Measurements from ENCODE around the gene C17orf107. TPM values are rescaled to one million over a fixed set of nuclear protein-coding genes. Genes with fewer than 3 reads are reported as not detected.

Gene C17orf107
- total RNA-seq, 2 donors from 2014 or later = 0.74 to 1.8 TPM

DNA sequence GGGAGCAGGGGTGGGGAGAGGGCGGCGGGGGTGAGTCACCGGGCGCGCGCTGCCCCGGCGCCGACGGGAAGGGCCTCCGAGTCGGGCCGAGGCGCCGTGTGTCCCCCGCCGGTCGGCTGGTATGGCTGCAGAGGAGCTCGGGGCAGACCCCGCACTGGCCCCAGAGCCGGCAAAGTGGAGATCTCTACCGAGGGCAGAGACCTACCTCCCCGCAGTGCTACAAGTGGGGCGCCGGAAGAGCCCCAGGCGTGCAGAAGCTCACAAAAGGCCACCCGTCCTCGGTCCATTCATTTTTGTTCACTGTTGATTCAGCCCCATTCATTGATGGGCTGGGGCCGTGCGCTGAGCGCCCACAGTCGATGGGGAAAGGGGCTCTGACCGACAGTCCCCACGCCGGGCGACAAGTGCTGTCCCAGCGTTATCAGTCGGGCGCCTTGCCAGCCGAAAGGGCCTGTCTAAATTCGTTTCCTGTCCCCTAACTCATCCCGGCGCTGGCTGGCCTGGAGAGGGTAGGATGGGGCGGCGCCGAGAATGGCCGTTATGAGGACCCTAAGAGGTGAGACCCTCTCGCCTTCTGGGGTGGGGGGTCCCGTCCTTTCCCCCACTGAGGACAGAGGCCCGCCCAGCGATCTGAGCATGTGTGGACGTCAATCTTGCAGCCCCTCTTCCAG, 50.9 kb downstream of the C17orf107 start:
- DNase-seq = peak; percentile 80
- no peaks in the 10 kb centered on the region for H3K9me3 ChIP-seq
- H3K27ac ChIP-seq = peak overlapping the region; percentile 98
- peaks cover 12% of the 10 kb centered on the region for H3K4me1 ChIP-seq
- TF ChIP-seq, protein P1, sequence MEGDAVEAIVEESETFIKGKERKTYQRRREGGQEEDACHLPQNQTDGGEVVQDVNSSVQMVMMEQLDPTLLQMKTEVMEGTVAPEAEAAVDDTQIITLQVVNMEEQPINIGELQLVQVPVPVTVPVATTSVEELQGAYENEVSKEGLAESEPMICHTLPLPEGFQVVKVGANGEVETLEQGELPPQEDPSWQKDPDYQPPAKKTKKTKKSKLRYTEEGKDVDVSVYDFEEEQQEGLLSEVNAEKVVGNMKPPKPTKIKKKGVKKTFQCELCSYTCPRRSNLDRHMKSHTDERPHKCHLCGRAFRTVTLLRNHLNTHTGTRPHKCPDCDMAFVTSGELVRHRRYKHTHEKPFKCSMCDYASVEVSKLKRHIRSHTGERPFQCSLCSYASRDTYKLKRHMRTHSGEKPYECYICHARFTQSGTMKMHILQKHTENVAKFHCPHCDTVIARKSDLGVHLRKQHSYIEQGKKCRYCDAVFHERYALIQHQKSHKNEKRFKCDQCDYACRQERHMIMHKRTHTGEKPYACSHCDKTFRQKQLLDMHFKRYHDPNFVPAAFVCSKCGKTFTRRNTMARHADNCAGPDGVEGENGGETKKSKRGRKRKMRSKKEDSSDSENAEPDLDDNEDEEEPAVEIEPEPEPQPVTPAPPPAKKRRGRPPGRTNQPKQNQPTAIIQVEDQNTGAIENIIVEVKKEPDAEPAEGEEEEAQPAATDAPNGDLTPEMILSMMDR (IDR thresholded peaks at IDR 0.05) = no peak
- H3K4me3 ChIP-seq = peak overlapping the region; percentile 89
- H3K9ac ChIP-seq (ENCODE audit: low read depth in 2 of 2, low read length in 2 of 2) = peak overlapping the region; percentile 70 to 86
- intact Hi-C loops (cut with DNase I) = no loop called here
- H3K36me3 ChIP-seq = peaks cover 5% of the 10 kb centered on the region
- no peaks in the 10 kb centered on the region for H3K27me3 ChIP-seq

DNA sequence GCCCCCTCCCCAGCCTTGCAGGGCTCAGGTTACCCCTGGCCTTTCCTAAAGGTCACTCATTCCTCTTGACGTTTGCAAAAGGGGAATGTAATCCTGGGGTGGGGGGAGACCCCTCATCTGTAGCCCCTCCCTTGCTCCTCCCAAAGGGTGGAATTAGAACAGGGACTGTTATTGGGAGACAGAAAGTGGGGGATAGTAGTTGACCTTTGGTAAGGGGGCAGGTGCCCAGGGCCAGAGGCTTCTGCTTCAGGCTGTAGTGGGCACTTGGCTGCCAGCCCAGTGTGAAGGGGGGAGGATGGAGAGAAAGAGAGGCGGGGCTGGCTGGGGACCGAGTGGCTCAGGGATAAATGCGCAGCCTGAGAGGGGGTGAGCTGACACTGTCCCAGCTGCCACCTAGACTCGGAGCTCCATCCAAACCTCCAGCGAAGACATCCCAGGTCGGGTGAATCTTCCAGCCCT, 51.4 kb downstream of the C17orf107 start, which contains the start of gene ENO3:
Gene ENO3, plus strand, starts transcription at position 374 of the 459 bp plus-strand sequence. CDS start 711 bp downstream, outside the sequence.
- Histone ChIP-seq H3K27ac (peak within 1 kb of the TSS; percentile 98), H3K4me1 (peaks cover 7% of the 10 kb centered on the region), H3K36me3 (peaks cover 5% of the 10 kb centered on the region), H3K9ac (ENCODE audit: low read depth in 2 of 2, low read length in 2 of 2) (peak within 1 kb of the TSS; percentile 70 to 86), H3K4me3 (peak within 1 kb of the TSS; percentile 89), H3K27me3 (no peaks in the 10 kb centered on the region), H3K9me3 (no peaks in the 10 kb centered on the region)
- peak; percentile 48 for DNase-seq
- TF ChIP-seq, protein P1 (IDR thresholded peaks at IDR 0.05) = no peak
- intact Hi-C loops (cut with DNase I) = no loop called here

DNA sequence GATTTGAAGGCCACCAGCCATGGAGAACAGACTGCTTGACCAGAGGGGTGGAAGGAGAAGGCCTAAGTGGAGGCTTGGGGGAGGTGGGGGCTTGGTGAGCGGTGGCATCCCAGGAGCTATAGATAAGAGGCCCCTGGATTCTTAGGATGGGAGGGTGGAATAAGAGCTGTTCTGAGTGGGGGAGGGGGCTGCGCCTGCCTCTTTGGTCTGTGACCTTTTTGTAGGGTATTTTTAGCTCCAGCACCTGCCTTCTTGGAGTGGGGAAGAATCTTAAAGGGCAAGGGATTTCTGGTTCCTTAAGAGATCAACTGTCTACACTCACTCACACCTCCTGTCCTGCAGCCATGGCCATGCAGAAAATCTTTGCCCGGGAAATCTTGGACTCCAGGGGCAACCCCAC, 52.1 kb downstream of the C17orf107 start:
- intact Hi-C loops (cut with DNase I) = no loop called here
- Histone ChIP-seq H3K9me3 (no peaks in the 10 kb centered on the region), H3K36me3 (peaks cover 1% of the 10 kb centered on the region), H3K4me1 (peaks cover under 1% of the 10 kb centered on the region), H3K27me3 (no peaks in the 10 kb centered on the region), H3K9ac (ENCODE audit: low read depth in 2 of 2, low read length in 2 of 2) (no peak overlapping the region), H3K4me3 (no peak overlapping the region), H3K27ac (no peak overlapping the region)
- TF ChIP-seq, protein P1 (IDR thresholded peaks at IDR 0.05) = no peak
- DNase-seq = no peak

Other genes with a start within 250 kb of the C17orf107 start
- gene PELP1, start 195.4 kb upstream of the C17orf107 start, total RNA-seq = 10 to 100 TPM; 24.8 to 66.4 TPM
- gene ARRB2, start 188.9 kb upstream of the C17orf107 start, total RNA-seq = 10 to 100 TPM; 41.0 to 42.8 TPM
- gene MED11, start 168.1 kb upstream of the C17orf107 start, total RNA-seq = 10 to 100 TPM; 21.3 to 28.0 TPM
- gene ZMYND15, start 159.7 kb upstream of the C17orf107 start, total RNA-seq = 1 to 10 TPM in 1 of 2 donors, under 1 TPM in 1; 0.89 to 1.2 TPM
- gene CXCL16, start 159.6 kb upstream of the C17orf107 start, total RNA-seq = 10 to 100 TPM; 41.8 to 44.1 TPM
- gene TM4SF5, start 127.7 kb upstream of the C17orf107 start, total RNA-seq = 10 to 100 TPM; 15.1 to 37.7 TPM
- 1 to 10 TPM in 1 of 2 donors, under 1 TPM in 1; 0.91 to 2.0 TPM for gene VMO1, start 113.2 kb upstream of the C17orf107 start, total RNA-seq
- gene GLTPD2, start 110.6 kb upstream of the C17orf107 start, total RNA-seq = under 1 TPM; 0.35 to 0.40 TPM
- gene PSMB6, start 103.4 kb upstream of the C17orf107 start, total RNA-seq = 100 to 1,000 TPM in 1 of 2 donors, 10 to 100 TPM in 1; 97.5 to 171 TPM
- 10 to 100 TPM; 18.8 to 28.3 TPM for gene PLD2, start 92.4 kb upstream of the C17orf107 start, total RNA-seq
- gene MINK1, start 66.2 kb upstream of the C17orf107 start, total RNA-seq = 100 to 1,000 TPM; 172 to 215 TPM
- gene CHRNE, start 3.6 kb downstream of the C17orf107 start, total RNA-seq = 1 to 10 TPM in 1 of 2 donors, not detected in 1; 1.1 TPM
- not detected for gene GP1BA, start 32.7 kb downstream of the C17orf107 start, total RNA-seq
- gene SLC25A11, start 40.5 kb downstream of the C17orf107 start, total RNA-seq = 100 to 1,000 TPM in 1 of 2 donors, 10 to 100 TPM in 1; 73.1 to 116 TPM
- 100 to 1,000 TPM in 1 of 2 donors, 10 to 100 TPM in 1; 92.1 to 120 TPM for gene RNF167, start 40.7 kb downstream of the C17orf107 start, total RNA-seq
- gene PFN1, start 49.0 kb downstream of the C17orf107 start, total RNA-seq = 1,000 to 10,000 TPM in 1 of 2 donors, 100 to 1,000 TPM in 1; 839 to 1,278 TPM
- gene ENO3, start 51.6 kb downstream of the C17orf107 start, total RNA-seq = 10 to 100 TPM in 1 of 2 donors, 1 to 10 TPM in 1; 3.8 to 17.6 TPM
- 10 to 100 TPM; 47.7 to 56.4 TPM for gene SPAG7, start 68.3 kb downstream of the C17orf107 start, total RNA-seq
- gene CAMTA2, start 88.1 kb downstream of the C17orf107 start, total RNA-seq = 10 to 100 TPM; 39.8 to 52.6 TPM
- gene INCA1, start 98.0 kb downstream of the C17orf107 start, total RNA-seq = 1 to 10 TPM; 1.6 to 4.2 TPM
- gene KIF1C, start 98.4 kb downstream of the C17orf107 start, total RNA-seq = 100 to 1,000 TPM; 195 to 291 TPM
- gene SLC52A1, start 135.9 kb downstream of the C17orf107 start, total RNA-seq = 1 to 10 TPM; 1.7 to 2.6 TPM
- 1 to 10 TPM; 6.2 to 6.3 TPM for gene ZFP3, start 178.9 kb downstream of the C17orf107 start, total RNA-seq
- 10 to 100 TPM in 1 of 2 donors, 1 to 10 TPM in 1; 8.0 to 10.9 TPM for gene ZNF232, start 212.3 kb downstream of the C17orf107 start, total RNA-seq
- under 1 TPM in 1 of 2 donors, not detected in 1; 0.13 TPM for gene USP6, start 216.5 kb downstream of the C17orf107 start, total RNA-seq